WTC11 (cell line): Measurements from ENCODE around the gene ACP5. TPM values are rescaled to one million over a fixed set of nuclear protein-coding genes. Genes with fewer than 3 reads are reported as not detected.
A peak's percentile ranks its signal among the peaks of the same experiment; 100 is the strongest.

Experiments
- ATAC-seq: fragments of 200-7000 bp; cut with Tn5 transposase; 2 replicates; pipeline ENCODE4 v1.10.0; 2021; ENCODE audit warnings: mild to moderate bottlenecking, moderate library complexity
- CTCF ChIA-PET: fragments of 300-600 bp; sonication (Branson Sonifier 250); formaldehyde crosslinking; loops from one replicate; lab custom pipeline; 2021; ENCODE audit warnings: antibody characterized with exemption; lab: Charles Lee
- POLR2A ChIA-PET: fragments of 350-600 bp; sonication (Branson Sonifier 250); formaldehyde crosslinking; loops from one replicate; lab custom pipeline; 2021; ENCODE audit warnings: antibody characterized with exemption; lab: Charles Lee
- DNase-seq: peaks from one replicate; pipeline ENCODE4 v3.0.0; 2021; ENCODE audit warnings: low spot score
- H3K27ac Mint-ChIP-seq: 2 replicates; pipeline ENCODE4 v1.8.0; 2021; ENCODE audit warnings: mixed read lengths
- H3K27me3 Mint-ChIP-seq: 2 replicates; pipeline ENCODE4 v1.8.0; 2021; ENCODE audit warnings: low read depth, mild to moderate bottlenecking, moderate library complexity, mixed read lengths
- H3K36me3 Mint-ChIP-seq: 2 replicates; pipeline ENCODE4 v1.8.0; 2021; ENCODE audit warnings: mixed read lengths
- H3K4me1 Mint-ChIP-seq: 2 replicates; pipeline ENCODE4 v1.8.0; 2022; ENCODE audit warnings: mixed read lengths
- H3K4me3 Mint-ChIP-seq: 2 replicates; pipeline ENCODE4 v1.8.0; 2021; ENCODE audit warnings: mild to moderate bottlenecking, moderate library complexity, mixed read lengths
- H3K9me3 Mint-ChIP-seq: 2 replicates; pipeline ENCODE4 v1.8.0; 2021; ENCODE audit warnings: mixed read lengths
- ATF1 ChIP-seq: sonication (generic); formaldehyde crosslinking; IDR thresholded peaks from 2 replicates; pipeline ENCODE4 v1.8.1; 2023; ENCODE audit warnings: mild to moderate bottlenecking, moderate library complexity, missing genetic modification reagents
- ELF4 ChIP-seq: sonication (generic); formaldehyde crosslinking; IDR thresholded peaks from 2 replicates; pipeline ENCODE4 v1.8.1; 2022; ENCODE audit warnings: low read depth, mild to moderate bottlenecking, moderate library complexity, missing genetic modification reagents
- FOXJ3 ChIP-seq: sonication (generic); formaldehyde crosslinking; IDR thresholded peaks from 2 replicates; pipeline ENCODE4 v1.9.0; 2021; ENCODE audit warnings: missing genetic modification reagents, mild to moderate bottlenecking, borderline replicate concordance
- GABPB1 ChIP-seq: sonication (generic); formaldehyde crosslinking; IDR thresholded peaks from 2 replicates; pipeline ENCODE4 v1.8.1; 2023; ENCODE audit warnings: mild to moderate bottlenecking, missing genetic modification reagents
- GRHL2 ChIP-seq: fragments of 250-450 bp; sonication (Bioruptor Pico); IDR thresholded peaks from 2 replicates; pipeline ENCODE4 v1.8.0; 2022; ENCODE audit warnings: mild to moderate bottlenecking, moderate library complexity; ENCODE audit not compliant: insufficient replicate concordance, severe bottlenecking
- GTF2I ChIP-seq: fragments of 250-450 bp; sonication (Bioruptor Pico); conservative IDR thresholded peaks from 2 replicates; pipeline ENCODE4 v1.4.0; 2021; ENCODE audit warnings: mild to moderate bottlenecking
- JUN ChIP-seq: sonication (generic); formaldehyde crosslinking; IDR thresholded peaks from 2 replicates; pipeline ENCODE4 v1.8.0; 2023; ENCODE audit warnings: mild to moderate bottlenecking, missing genetic modification reagents
- MXD4 ChIP-seq: fragments of 250-450 bp; sonication (Bioruptor Pico); IDR thresholded peaks from 2 replicates; pipeline ENCODE4 v1.8.0; 2021; ENCODE audit warnings: mild to moderate bottlenecking, moderate library complexity, borderline replicate concordance
- NFYB ChIP-seq: sonication (generic); formaldehyde crosslinking; conservative IDR thresholded peaks from 2 replicates; pipeline ENCODE4 v1.8.0; 2022; ENCODE audit warnings: low read depth, missing genetic modification reagents
- SMAD3 ChIP-seq: sonication (generic); formaldehyde crosslinking; IDR thresholded peaks from 2 replicates; pipeline ENCODE4 v1.8.0; 2022; ENCODE audit warnings: missing genetic modification reagents, mild to moderate bottlenecking, borderline replicate concordance
- TEAD4 ChIP-seq: sonication (generic); formaldehyde crosslinking; IDR thresholded peaks from 2 replicates; pipeline ENCODE4 v1.8.0; 2022; ENCODE audit warnings: mild to moderate bottlenecking, missing genetic modification reagents
- ZBTB21 ChIP-seq: sonication (generic); formaldehyde crosslinking; IDR thresholded peaks from 2 replicates; pipeline ENCODE4 v1.8.1; 2023; ENCODE audit warnings: mild to moderate bottlenecking, missing genetic modification reagents, borderline replicate concordance
- ZNF138 ChIP-seq: sonication (generic); formaldehyde crosslinking; conservative IDR thresholded peaks from 2 replicates; pipeline ENCODE4 v1.8.1; 2022; ENCODE audit warnings: mild to moderate bottlenecking, moderate library complexity, missing genetic modification reagents
- ZNF317 ChIP-seq: sonication (generic); formaldehyde crosslinking; IDR thresholded peaks from 2 replicates; pipeline ENCODE4 v1.8.1; 2023; ENCODE audit warnings: low read depth, mild to moderate bottlenecking, moderate library complexity, missing genetic modification reagents, borderline replicate concordance
- ZNF396 ChIP-seq: fragments of 250-450 bp; sonication (Bioruptor Pico); IDR thresholded peaks from 2 replicates; pipeline ENCODE4 v1.8.0; 2021; ENCODE audit warnings: mild to moderate bottlenecking, moderate library complexity, borderline replicate concordance
- ZNF423 ChIP-seq: fragments of 250-450 bp; sonication (Bioruptor Pico); IDR thresholded peaks from 2 replicates; pipeline ENCODE4 v2.1.2; 2022; ENCODE audit warnings: mild to moderate bottlenecking, moderate library complexity
- total RNA-seq: library from RNA; stranded (reverse); gene quantifications from 3 replicates; pipeline ENCODE4 v1.2.3, GENCODE V29; 2021
- TF ChIP-seq, protein P1 (sequence below): fragments of 250-450 bp; sonication (Bioruptor Pico); IDR thresholded peaks from 2 replicates; pipeline ENCODE4 v1.9.0; 2021; ENCODE audit warnings: mild to moderate bottlenecking
- TF ChIP-seq, protein P2 (sequence below): sonication (generic); formaldehyde crosslinking; IDR thresholded peaks from 2 replicates; pipeline ENCODE4 v1.8.1; 2022; ENCODE audit warnings: mild to moderate bottlenecking, missing genetic modification reagents, moderate library complexity, borderline replicate concordance
- TF ChIP-seq, protein P3 (sequence below): sonication (generic); formaldehyde crosslinking; conservative IDR thresholded peaks from 2 replicates; pipeline ENCODE4 v1.8.1; 2023; ENCODE audit warnings: mild to moderate bottlenecking, low read depth, missing genetic modification reagents, moderate library complexity
- TF ChIP-seq, protein P4 (sequence below): sonication (generic); formaldehyde crosslinking; IDR thresholded peaks from 2 replicates; pipeline ENCODE4 v1.8.0; 2023; ENCODE audit warnings: mild to moderate bottlenecking, missing genetic modification reagents
- TF ChIP-seq, protein P5 (sequence below): sonication (generic); formaldehyde crosslinking; IDR thresholded peaks from 2 replicates; pipeline ENCODE4 v1.8.1; 2023; ENCODE audit warnings: mild to moderate bottlenecking, missing genetic modification reagents, moderate library complexity
- TF ChIP-seq, protein P6 (sequence below): sonication (generic); formaldehyde crosslinking; IDR thresholded peaks from 2 replicates; pipeline ENCODE4 v1.8.1; 2022; ENCODE audit warnings: low read depth, mild to moderate bottlenecking, moderate library complexity, missing genetic modification reagents, borderline replicate concordance
- TF ChIP-seq, protein P7 (sequence below): sonication (generic); formaldehyde crosslinking; IDR thresholded peaks from 2 replicates; pipeline ENCODE4 v1.8.0; 2022; ENCODE audit warnings: mild to moderate bottlenecking, missing genetic modification reagents
- TF ChIP-seq, protein P8 (sequence below): fragments of 250-450 bp; sonication (Bioruptor Pico); IDR thresholded peaks from 2 replicates; pipeline ENCODE4 v2.1.2; 2022; ENCODE audit warnings: mild to moderate bottlenecking, moderate library complexity

Gene ACP5
- total RNA-seq, 1 experiment from 2014 or later, result 8.6 TPM

DNA sequence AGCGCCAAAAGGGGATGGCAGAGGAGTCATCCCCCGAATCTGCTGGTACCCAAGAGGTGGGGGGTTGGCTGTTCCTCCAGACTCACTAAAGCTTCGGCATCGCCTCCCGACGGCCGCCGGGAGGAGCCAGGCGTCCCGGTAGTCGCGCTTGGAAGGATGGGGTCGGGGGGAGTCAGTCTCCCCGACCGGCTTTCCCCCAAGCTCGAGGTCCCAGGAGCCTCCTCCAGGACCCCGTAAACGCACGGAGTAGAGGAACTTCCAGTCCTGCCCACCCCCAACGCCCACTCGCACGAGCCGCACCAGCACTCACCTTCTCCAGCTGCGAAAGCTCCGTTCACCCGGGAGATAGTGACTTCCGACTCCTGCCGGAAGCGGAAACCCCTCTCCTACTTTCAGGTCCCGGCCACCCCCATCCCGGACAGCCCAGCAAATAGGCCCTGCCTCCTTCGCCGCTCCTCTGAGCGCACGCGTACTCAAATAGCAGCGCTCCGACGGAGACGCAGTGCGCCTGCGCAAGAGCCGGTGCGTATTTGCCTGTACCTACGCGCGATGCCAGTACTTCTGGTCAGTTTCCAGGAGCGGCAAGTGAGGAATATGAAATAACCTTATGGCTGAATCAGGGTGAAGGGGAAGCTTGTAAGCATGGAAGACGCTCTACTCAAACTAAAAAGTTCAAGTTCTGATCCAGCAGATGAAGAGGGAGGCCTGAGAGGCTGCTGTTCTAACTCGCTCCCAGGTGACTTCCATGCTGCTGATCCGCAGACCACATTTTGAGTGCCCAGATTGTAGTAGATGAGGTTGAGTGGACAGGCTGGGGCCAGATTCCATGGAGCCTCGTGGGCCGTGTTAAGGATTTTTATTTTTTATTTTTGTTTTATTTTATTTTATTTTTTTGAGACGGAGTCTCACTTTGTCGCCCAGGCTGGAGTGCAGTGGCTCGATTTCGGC lies 18.3 kb downstream of the ACP5 start, which contains the start of gene ELOF1:
Gene ELOF1 (minus strand): TSS at position 350 of the 948 bp plus-strand sequence. CDS start 4,883 bp downstream, outside the sequence.
- POLR2A ChIA-PET, result interaction anchor here (0.6 to 1.5 kb wide), 7 partner anchors 13 to 360 kb away, joined by 3 to 6 read pairs (median 4); partner anchors contain the start of genes CNN1, ECSIT and EPOR
- CTCF ChIA-PET, result interaction anchor here (0.6 to 2.9 kb wide), 15 partner anchors 8 to 281 kb away, joined by 3 to 15 read pairs (median 4); partner anchors contain the start of gene CNN1
- H3K36me3 Mint-ChIP-seq, result peaks cover 5% of the 10 kb centered on the region
- peak within 1 kb of the TSS; percentile 83 for H3K4me3 Mint-ChIP-seq
- peak within 1 kb of the TSS; percentile 90 for H3K27ac Mint-ChIP-seq
- ATAC-seq (peak; percentile 96), DNase-seq (peak; percentile 98)
- H3K9me3 Mint-ChIP-seq, result no peaks in the 10 kb centered on the region
- H3K4me1 Mint-ChIP-seq, result peaks cover 16% of the 10 kb centered on the region
- peaks cover 2% of the 10 kb centered on the region; the same call in 1 of the 2 replicates for H3K27me3 Mint-ChIP-seq
- TF ChIP-seq, protein P1, sequence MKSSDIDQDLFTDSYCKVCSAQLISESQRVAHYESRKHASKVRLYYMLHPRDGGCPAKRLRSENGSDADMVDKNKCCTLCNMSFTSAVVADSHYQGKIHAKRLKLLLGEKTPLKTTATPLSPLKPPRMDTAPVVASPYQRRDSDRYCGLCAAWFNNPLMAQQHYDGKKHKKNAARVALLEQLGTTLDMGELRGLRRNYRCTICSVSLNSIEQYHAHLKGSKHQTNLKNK (CRISPR knock-in tag), result no peak
- no peak for TF ChIP-seq MXD4
- TF ChIP-seq, protein P2, sequence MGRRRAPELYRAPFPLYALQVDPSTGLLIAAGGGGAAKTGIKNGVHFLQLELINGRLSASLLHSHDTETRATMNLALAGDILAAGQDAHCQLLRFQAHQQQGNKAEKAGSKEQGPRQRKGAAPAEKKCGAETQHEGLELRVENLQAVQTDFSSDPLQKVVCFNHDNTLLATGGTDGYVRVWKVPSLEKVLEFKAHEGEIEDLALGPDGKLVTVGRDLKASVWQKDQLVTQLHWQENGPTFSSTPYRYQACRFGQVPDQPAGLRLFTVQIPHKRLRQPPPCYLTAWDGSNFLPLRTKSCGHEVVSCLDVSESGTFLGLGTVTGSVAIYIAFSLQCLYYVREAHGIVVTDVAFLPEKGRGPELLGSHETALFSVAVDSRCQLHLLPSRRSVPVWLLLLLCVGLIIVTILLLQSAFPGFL, result no peak
- no peak for TF ChIP-seq ZNF317
- no peak for TF ChIP-seq GRHL2
- no peak for TF ChIP-seq TEAD4
- TF ChIP-seq, protein P3, sequence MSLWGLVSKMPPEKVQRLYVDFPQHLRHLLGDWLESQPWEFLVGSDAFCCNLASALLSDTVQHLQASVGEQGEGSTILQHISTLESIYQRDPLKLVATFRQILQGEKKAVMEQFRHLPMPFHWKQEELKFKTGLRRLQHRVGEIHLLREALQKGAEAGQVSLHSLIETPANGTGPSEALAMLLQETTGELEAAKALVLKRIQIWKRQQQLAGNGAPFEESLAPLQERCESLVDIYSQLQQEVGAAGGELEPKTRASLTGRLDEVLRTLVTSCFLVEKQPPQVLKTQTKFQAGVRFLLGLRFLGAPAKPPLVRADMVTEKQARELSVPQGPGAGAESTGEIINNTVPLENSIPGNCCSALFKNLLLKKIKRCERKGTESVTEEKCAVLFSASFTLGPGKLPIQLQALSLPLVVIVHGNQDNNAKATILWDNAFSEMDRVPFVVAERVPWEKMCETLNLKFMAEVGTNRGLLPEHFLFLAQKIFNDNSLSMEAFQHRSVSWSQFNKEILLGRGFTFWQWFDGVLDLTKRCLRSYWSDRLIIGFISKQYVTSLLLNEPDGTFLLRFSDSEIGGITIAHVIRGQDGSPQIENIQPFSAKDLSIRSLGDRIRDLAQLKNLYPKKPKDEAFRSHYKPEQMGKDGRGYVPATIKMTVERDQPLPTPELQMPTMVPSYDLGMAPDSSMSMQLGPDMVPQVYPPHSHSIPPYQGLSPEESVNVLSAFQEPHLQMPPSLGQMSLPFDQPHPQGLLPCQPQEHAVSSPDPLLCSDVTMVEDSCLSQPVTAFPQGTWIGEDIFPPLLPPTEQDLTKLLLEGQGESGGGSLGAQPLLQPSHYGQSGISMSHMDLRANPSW (CRISPR knock-in tag), result no peak
- TF ChIP-seq ZBTB21 (CRISPR knock-in tag), result no peak
- TF ChIP-seq FOXJ3, result no peak
- TF ChIP-seq, protein P4, sequence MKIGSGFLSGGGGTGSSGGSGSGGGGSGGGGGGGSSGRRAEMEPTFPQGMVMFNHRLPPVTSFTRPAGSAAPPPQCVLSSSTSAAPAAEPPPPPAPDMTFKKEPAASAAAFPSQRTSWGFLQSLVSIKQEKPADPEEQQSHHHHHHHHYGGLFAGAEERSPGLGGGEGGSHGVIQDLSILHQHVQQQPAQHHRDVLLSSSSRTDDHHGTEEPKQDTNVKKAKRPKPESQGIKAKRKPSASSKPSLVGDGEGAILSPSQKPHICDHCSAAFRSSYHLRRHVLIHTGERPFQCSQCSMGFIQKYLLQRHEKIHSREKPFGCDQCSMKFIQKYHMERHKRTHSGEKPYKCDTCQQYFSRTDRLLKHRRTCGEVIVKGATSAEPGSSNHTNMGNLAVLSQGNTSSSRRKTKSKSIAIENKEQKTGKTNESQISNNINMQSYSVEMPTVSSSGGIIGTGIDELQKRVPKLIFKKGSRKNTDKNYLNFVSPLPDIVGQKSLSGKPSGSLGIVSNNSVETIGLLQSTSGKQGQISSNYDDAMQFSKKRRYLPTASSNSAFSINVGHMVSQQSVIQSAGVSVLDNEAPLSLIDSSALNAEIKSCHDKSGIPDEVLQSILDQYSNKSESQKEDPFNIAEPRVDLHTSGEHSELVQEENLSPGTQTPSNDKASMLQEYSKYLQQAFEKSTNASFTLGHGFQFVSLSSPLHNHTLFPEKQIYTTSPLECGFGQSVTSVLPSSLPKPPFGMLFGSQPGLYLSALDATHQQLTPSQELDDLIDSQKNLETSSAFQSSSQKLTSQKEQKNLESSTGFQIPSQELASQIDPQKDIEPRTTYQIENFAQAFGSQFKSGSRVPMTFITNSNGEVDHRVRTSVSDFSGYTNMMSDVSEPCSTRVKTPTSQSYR (CRISPR knock-in tag), result peak; percentile 67; the same call in 1 of the 2 replicates
- TF ChIP-seq ZNF396 (CRISPR knock-in tag), result no peak
- TF ChIP-seq NFYB (CRISPR knock-in tag), result no peak
- TF ChIP-seq, protein P5, sequence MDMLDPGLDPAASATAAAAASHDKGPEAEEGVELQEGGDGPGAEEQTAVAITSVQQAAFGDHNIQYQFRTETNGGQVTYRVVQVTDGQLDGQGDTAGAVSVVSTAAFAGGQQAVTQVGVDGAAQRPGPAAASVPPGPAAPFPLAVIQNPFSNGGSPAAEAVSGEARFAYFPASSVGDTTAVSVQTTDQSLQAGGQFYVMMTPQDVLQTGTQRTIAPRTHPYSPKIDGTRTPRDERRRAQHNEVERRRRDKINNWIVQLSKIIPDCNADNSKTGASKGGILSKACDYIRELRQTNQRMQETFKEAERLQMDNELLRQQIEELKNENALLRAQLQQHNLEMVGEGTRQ, result no peak
- TF ChIP-seq SMAD3 (CRISPR knock-in tag), result no peak
- TF ChIP-seq ZNF138 (CRISPR knock-in tag), result no peak
- TF ChIP-seq, protein P6, sequence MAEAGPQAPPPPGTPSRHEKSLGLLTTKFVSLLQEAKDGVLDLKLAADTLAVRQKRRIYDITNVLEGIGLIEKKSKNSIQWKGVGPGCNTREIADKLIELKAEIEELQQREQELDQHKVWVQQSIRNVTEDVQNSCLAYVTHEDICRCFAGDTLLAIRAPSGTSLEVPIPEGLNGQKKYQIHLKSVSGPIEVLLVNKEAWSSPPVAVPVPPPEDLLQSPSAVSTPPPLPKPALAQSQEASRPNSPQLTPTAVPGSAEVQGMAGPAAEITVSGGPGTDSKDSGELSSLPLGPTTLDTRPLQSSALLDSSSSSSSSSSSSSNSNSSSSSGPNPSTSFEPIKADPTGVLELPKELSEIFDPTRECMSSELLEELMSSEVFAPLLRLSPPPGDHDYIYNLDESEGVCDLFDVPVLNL (CRISPR knock-in tag), result no peak
- no peak for TF ChIP-seq ZNF423 (CRISPR knock-in tag)
- TF ChIP-seq ATF1 (CRISPR knock-in tag), result no peak
- peak; percentile 32; the same call in 1 of the 2 replicates for TF ChIP-seq GABPB1
- no peak for TF ChIP-seq JUN
- TF ChIP-seq, protein P7, sequence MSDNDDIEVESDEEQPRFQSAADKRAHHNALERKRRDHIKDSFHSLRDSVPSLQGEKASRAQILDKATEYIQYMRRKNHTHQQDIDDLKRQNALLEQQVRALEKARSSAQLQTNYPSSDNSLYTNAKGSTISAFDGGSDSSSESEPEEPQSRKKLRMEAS (CRISPR knock-in tag), result peak; percentile 65; the same call in 1 of the 2 replicates
- TF ChIP-seq ELF4 (CRISPR knock-in tag), result no peak
- TF ChIP-seq GTF2I (CRISPR knock-in tag), result no peak
- TF ChIP-seq, protein P8, sequence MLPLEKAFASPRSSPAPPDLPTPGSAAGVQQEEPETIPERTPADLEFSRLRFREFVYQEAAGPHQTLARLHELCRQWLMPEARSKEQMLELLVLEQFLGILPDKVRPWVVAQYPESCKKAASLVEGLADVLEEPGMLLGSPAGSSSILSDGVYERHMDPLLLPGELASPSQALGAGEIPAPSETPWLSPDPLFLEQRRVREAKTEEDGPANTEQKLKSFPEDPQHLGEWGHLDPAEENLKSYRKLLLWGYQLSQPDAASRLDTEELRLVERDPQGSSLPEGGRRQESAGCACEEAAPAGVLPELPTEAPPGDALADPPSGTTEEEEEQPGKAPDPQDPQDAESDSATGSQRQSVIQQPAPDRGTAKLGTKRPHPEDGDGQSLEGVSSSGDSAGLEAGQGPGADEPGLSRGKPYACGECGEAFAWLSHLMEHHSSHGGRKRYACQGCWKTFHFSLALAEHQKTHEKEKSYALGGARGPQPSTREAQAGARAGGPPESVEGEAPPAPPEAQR, result no peak
